ENCODE measurements around the gene KCNN4. TPM values are rescaled to one million over a fixed set of nuclear protein-coding genes. Genes with fewer than 3 reads are reported as not detected.
"Not testable (repeated sequence)": the region's sequence is repeated elsewhere in the genome, so short reads cannot be mapped to it uniquely, and the experiment has no call there.

The KCNN4 gene
- total RNA-seq, 1 donor from 2014 or later = 154 TPM

DNA sequence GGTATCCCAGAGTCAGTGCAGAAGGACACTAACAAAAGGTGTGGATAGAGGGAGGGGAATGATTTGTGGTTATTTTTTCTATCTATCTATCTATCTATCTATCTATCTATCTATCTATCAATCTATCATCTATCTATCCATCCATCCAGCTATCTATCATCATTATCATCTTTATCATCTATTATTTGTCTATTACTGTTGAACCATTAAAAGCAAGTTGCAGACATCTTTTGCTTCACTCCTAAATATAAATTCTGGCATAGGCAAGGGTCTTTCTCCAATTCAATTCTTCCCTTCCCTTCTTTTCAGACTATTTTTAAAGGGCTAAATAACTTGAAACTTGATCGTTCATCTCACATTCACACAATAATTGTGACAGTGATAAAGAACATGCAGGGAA is 31.5 kb upstream of the KCNN4 start:
- Mint-ChIP-seq H3K27ac (no peak overlapping the region), H3K9me3 (no peaks in the 10 kb centered on the region), H3K27me3 (peaks cover 13% of the 10 kb centered on the region), H3K4me1 (no peaks in the 10 kb centered on the region), H3K4me3 (no peak overlapping the region), H3K36me3 (ENCODE audit: low read depth) (no peaks in the 10 kb centered on the region)
- TF ChIP-seq, protein P1, sequence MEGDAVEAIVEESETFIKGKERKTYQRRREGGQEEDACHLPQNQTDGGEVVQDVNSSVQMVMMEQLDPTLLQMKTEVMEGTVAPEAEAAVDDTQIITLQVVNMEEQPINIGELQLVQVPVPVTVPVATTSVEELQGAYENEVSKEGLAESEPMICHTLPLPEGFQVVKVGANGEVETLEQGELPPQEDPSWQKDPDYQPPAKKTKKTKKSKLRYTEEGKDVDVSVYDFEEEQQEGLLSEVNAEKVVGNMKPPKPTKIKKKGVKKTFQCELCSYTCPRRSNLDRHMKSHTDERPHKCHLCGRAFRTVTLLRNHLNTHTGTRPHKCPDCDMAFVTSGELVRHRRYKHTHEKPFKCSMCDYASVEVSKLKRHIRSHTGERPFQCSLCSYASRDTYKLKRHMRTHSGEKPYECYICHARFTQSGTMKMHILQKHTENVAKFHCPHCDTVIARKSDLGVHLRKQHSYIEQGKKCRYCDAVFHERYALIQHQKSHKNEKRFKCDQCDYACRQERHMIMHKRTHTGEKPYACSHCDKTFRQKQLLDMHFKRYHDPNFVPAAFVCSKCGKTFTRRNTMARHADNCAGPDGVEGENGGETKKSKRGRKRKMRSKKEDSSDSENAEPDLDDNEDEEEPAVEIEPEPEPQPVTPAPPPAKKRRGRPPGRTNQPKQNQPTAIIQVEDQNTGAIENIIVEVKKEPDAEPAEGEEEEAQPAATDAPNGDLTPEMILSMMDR (IDR thresholded peaks at IDR 0.05) = no peak
- DNase-seq = no peak
- ATAC-seq (ENCODE audit: low read depth) = no peak
- intact Hi-C loops (cut with micrococcal nuclease) = no loop called here
- ChIA-PET CTCF (interaction anchor here (0.9 kb wide), 1 partner anchor 69 kb away, joined by 3 read pairs; no protein-coding TSS in a partner anchor), POLR2A (no interaction called here)

DNA sequence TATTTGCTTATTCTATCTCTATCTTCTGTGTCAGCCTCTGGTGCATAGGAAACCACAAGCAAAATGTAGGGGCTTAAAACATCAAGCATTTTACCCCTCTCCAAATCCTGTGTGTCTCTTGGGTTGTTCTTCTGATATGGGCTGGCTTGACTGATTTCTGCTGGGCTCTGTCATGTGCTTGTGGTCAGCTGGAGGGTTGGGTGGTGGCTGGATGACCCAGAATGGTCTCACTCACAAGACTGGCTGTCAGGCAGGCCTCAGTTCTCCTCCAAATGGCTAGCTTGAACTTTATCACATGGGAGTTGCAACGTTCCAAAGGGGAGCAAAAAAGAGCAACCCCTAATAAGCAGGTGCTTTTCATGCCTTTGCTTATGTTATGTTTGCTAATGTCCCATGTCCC is 31.1 kb upstream of the KCNN4 start:
- DNase-seq (no peak), ATAC-seq (ENCODE audit: low read depth) (no peak)
- Mint-ChIP-seq H3K36me3 (ENCODE audit: low read depth) (no peaks in the 10 kb centered on the region), H3K4me1 (no peaks in the 10 kb centered on the region), H3K9me3 (no peaks in the 10 kb centered on the region), H3K27ac (no peak overlapping the region), H3K4me3 (no peak overlapping the region), H3K27me3 (peaks cover 13% of the 10 kb centered on the region)
- intact Hi-C loops (cut with micrococcal nuclease) = no loop called here
- TF ChIP-seq, protein P1 (IDR thresholded peaks at IDR 0.05) = no peak
- CTCF ChIA-PET = interaction anchor here (0.9 to 4.9 kb wide), 2 partner anchors 66 to 68 kb away, joined by 3 to 44 read pairs; no protein-coding TSS in a partner anchor
- POLR2A ChIA-PET = no interaction called here

DNA sequence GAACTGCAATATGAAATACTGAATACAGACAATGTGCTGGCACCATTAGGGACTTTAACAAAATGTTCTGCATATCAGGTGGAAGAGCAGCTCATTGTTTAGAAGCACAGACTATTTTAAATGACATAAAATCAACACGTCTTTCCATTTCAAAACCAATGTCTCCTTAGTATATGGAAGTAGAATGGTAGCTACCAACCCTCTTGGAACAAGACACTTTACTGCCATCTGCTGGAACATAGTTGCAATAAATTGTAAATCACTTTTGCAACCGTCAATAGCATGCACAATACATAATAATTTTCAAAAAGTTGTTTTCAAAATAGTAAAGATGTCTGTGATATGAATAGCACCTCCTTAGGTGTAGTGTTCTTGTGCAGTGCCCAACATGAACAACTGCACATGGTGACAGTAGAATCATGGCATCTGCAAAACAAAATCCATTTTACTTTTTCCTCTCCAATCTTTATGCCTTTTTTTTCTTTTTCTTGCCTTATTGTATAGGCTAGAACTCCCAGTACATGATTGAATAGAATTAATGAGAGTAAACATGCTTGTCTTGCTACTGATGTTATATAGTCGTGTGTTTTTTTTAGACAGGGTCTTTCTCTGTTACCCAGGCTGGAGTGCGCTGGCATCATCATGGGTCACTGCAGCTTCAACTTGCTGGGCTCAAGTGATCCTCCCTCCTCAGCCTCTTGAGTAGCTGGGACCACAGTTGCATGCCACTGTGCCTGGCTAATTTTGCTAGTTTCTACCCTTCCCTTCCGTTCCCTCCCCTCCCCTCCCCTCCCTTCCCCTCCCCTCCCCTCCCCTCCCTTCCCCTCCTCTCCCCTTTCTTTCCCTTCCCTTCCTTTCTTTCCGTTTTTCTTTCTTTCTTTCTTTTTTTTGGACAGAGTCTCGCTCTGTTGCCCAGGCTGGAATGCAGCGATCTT is 29.3 kb upstream of the KCNN4 start:
- intact Hi-C loops (cut with micrococcal nuclease) = loop anchor here (1.0 to 2.0 kb wide), 6 partner anchors 25 to 377 kb away; no protein-coding TSS in a partner anchor
- no peak overlapping the region for H3K4me3 Mint-ChIP-seq
- H3K27me3 Mint-ChIP-seq = peaks cover 14% of the 10 kb centered on the region
- H3K36me3 Mint-ChIP-seq (ENCODE audit: low read depth) = no peaks in the 10 kb centered on the region
- no peaks in the 10 kb centered on the region for H3K9me3 Mint-ChIP-seq
- POLR2A ChIA-PET = interaction anchor here (0.6 to 1.2 kb wide), 2 partner anchors 55 to 65 kb away, joined by 4 to 5 read pairs; partner anchors contain the start of gene SMG9
- no peak overlapping the region for H3K27ac Mint-ChIP-seq
- DNase-seq (no peak), ATAC-seq (ENCODE audit: low read depth) (peak; percentile 49)
- H3K4me1 Mint-ChIP-seq = no peaks in the 10 kb centered on the region
- TF ChIP-seq, protein P1 (IDR thresholded peaks at IDR 0.05) = no peak
- CTCF ChIA-PET = interaction anchor here (0.6 to 4.9 kb wide), 20 partner anchors 8 to 378 kb away, joined by 3 to 44 read pairs (median 4); partner anchors contain the start of genes PINLYP and XRCC1

DNA sequence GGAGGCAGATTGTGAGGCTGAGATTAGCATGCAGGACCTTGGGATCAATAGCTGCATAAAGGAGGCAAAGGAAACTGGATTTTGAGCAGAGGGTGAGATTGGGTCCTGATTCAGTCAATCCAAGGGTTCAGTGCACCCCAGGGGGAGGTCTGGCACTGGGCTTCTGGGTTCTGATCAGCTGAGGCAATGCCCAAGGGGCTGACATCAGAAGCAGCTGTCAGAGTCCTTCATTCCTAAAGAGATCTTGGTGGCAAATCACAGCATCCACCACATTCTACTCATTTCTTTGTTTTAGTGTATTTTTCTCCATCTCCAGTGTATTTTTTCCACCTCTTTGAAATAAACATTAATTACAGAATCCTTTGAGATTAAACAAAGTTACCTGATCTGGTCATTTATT is 26.9 kb upstream of the KCNN4 start:
- H3K4me3 Mint-ChIP-seq = no peak overlapping the region
- DNase-seq = no peak
- POLR2A ChIA-PET = no interaction called here
- intact Hi-C loops (cut with micrococcal nuclease) = loop anchor here (2.0 kb wide), 1 partner anchor 55 kb away; no protein-coding TSS in a partner anchor
- no peaks in the 10 kb centered on the region for H3K36me3 Mint-ChIP-seq (ENCODE audit: low read depth)
- H3K4me1 Mint-ChIP-seq = no peaks in the 10 kb centered on the region
- H3K9me3 Mint-ChIP-seq = no peaks in the 10 kb centered on the region
- CTCF ChIA-PET = interaction anchor here (0.8 to 4.9 kb wide), 2 partner anchors 62 to 360 kb away, joined by 3 to 44 read pairs; no protein-coding TSS in a partner anchor
- H3K27me3 Mint-ChIP-seq = peaks cover 11% of the 10 kb centered on the region
- ATAC-seq (ENCODE audit: low read depth) = no peak
- TF ChIP-seq, protein P1 (IDR thresholded peaks at IDR 0.05) = no peak
- H3K27ac Mint-ChIP-seq = no peak overlapping the region

DNA sequence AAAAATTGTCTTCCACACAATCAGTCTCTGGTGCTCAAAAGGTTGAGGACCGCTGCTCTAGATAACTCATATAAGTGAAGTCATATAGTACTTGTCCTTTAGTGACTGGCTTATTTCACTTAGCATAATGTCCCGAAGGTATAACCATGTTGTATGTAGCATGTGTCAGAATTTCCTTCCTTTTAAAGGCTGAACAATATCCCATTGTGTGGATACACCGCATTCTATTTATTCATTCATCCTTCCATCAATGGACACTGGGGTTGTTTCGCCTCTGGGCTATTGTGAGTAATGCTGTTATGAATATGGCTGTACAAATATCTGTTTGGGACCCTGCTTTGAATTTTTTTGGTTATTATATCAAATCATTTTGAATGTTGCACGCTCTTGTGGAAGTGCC is 26.1 kb upstream of the KCNN4 start:
- Mint-ChIP-seq H3K27ac (no peak overlapping the region), H3K27me3 (peaks cover 11% of the 10 kb centered on the region), H3K4me1 (no peaks in the 10 kb centered on the region), H3K36me3 (ENCODE audit: low read depth) (no peaks in the 10 kb centered on the region), H3K4me3 (no peak overlapping the region), H3K9me3 (no peaks in the 10 kb centered on the region)
- no peak for ATAC-seq (ENCODE audit: low read depth)
- TF ChIP-seq, protein P1 (IDR thresholded peaks at IDR 0.05) = no peak
- intact Hi-C loops (cut with micrococcal nuclease) = no loop called here
- CTCF ChIA-PET = interaction anchor here (0.7 to 4.9 kb wide), 4 partner anchors 40 to 360 kb away, joined by 3 to 44 read pairs (median 3); no protein-coding TSS in a partner anchor
- DNase-seq = no peak
- POLR2A ChIA-PET = no interaction called here

DNA sequence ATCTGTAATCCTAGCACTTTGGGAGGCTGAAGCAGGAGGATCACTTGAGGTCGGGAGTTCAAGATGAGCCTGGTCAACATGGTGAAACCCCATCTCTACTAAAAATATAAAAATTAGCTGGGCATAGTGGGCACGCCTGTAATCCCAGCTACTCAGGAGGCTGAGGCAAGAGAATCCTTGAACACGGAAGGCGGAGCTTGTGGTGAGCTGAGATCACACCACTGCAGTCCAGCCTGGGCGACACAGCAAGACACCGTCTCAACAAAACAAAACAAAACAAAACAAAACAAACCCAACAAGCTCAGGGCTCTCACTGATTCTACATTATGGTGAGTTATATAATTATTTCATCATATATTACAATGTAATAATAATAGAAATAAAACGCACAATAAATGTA is 25.6 kb upstream of the KCNN4 start:
- H3K36me3 Mint-ChIP-seq (ENCODE audit: low read depth); intact Hi-C loops (cut with micrococcal nuclease); ATAC-seq (ENCODE audit: low read depth); DNase-seq; H3K4me3 Mint-ChIP-seq; POLR2A ChIA-PET; H3K4me1 Mint-ChIP-seq; H3K27ac Mint-ChIP-seq; H3K9me3 Mint-ChIP-seq: not testable (repeated sequence)
- CTCF ChIA-PET = interaction anchor here (0.7 to 1.2 kb wide), 2 partner anchors 40 to 61 kb away, joined by 3 read pairs; no protein-coding TSS in a partner anchor
- peaks cover 11% of the 10 kb centered on the region for H3K27me3 Mint-ChIP-seq
